T follicular helper cell (primary cell): ENCODE data around the gene SAFB2.

Experiments
- DNase-seq: peaks from one replicate; pipeline ENCODE4 v3.0.0-alpha.2; 2020; ENCODE audit warnings: low read depth

Gene SAFB2

DNA sequence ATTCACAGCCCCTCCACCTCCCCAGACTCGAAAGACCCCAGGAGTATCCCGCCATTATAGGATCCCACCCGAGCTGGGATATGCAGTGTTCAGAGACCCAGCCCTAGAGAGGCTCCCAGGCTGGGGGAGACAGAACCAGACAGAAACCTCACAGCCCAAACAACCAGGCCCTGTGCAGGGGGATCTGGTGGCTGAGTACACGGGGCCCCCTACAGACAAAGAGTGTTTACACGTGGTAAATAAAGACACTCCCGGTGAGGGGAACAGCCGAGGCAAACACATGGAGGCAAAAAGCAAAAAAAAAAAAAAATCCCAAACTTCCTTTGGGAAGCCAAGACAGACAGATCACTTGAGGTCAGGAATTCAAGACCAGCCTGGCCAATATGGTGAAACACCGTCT lies 79.9 kb downstream of the SAFB2 start:
- no peak for DNase-seq

- DNase-seq = no peak
Measured at GRCh38 chr19:5541456-5541855, 81.1 kb downstream of the SAFB2 start.

DNA sequence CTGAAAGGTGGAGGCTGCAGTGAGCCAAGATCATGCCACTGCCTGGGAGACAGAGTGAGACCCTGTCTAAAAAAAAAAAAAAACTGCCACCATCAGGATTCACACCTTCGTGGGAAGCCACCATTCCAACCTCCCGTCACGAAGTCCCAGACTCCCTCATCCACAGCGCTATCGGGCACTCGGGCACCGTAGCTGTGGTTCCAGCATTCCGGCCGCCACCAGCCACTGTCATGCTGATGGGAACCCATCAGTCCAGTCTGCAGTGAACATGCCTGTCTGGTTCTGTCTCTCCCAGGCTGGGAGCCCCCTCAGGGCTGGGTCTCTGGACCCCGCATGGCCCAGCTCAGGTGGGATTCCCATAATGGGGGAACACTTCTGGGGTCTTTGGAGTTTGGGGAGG lies 82.4 kb downstream of the SAFB2 start:
- DNase-seq = no peak

- no peak for DNase-seq
Measured at GRCh38 chr19:5537870-5538269, 84.7 kb downstream of the SAFB2 start.
